ENCODE results near the gene ZNF324. TPM values are rescaled to one million over a fixed set of nuclear protein-coding genes. Genes with fewer than 3 reads are reported as not detected.

ZNF324 gene
- total and polyA plus RNA-seq, 9 of the 15 experiments (the other 6 are each of a cell fraction or from before 2014, with no cell fraction given) = 0.92 to 16.4 (median 5.3) TPM

GRCh38 chr19:58518256-58519086 is 51.6 kb downstream of the ZNF324 start (continued):
- TF ChIP-seq, protein P1, sequence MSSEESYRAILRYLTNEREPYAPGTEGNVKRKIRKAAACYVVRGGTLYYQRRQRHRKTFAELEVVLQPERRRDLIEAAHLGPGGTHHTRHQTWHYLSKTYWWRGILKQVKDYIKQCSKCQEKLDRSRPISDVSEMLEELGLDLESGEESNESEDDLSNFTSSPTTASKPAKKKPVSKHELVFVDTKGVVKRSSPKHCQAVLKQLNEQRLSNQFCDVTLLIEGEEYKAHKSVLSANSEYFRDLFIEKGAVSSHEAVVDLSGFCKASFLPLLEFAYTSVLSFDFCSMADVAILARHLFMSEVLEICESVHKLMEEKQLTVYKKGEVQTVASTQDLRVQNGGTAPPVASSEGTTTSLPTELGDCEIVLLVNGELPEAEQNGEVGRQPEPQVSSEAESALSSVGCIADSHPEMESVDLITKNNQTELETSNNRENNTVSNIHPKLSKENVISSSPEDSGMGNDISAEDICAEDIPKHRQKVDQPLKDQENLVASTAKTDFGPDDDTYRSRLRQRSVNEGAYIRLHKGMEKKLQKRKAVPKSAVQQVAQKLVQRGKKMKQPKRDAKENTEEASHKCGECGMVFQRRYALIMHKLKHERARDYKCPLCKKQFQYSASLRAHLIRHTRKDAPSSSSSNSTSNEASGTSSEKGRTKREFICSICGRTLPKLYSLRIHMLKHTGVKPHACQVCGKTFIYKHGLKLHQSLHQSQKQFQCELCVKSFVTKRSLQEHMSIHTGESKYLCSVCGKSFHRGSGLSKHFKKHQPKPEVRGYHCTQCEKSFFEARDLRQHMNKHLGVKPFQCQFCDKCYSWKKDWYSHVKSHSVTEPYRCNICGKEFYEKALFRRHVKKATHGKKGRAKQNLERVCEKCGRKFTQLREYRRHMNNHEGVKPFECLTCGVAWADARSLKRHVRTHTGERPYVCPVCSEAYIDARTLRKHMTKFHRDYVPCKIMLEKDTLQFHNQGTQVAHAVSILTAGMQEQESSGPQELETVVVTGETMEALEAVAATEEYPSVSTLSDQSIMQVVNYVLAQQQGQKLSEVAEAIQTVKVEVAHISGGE (CRISPR knock-in tag; IDR thresholded peaks at IDR 0.05) = no peak
- TF ChIP-seq HCFC1 (IDR thresholded peaks at IDR 0.05; ENCODE audit: low read depth, low read length) = no peak

DNA sequence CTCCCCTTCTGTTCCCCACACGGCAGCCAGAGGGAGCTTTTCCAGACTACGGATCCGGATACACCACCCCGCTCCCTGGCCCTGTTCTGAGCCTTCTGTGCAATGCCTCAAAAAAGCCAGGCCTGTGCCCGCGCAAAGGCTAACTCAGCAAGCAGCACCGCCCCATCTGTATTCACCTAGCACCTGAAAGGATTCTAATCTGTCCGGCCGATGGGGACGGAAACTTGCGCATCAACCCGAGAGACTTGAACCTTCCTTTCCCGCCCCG is 52.1 kb downstream of the ZNF324 start:
- no peaks in the 10 kb centered on the region for H4K20me1 ChIP-seq (replicated peaks; ENCODE audit: control insufficient read depth, insufficient read depth, low read length)
- no TSS peak for BruUV-seq (replicated peaks)
- peak overlapping the region; percentile 99 for H2AFZ ChIP-seq (ENCODE audit: low read depth, low read length)
- no peaks in the 10 kb centered on the region for H3K9me3 ChIP-seq (replicated peaks; ENCODE audit: control insufficient read depth, insufficient read depth, low read depth, low read length)
- ChIA-PET POLR2A (interaction anchor here (0.6 to 2.3 kb wide), 13 partner anchors 13 to 336 kb away, joined by 3 to 14 read pairs (median 6); partner anchors contain the start of genes CHMP2A, TRIM28, ZNF274 and ZNF837), CTCF (ENCODE audit: low intra/inter-chr PET ratio) (interaction anchor here (0.6 to 2.7 kb wide), 5 partner anchors 25 to 337 kb away, joined by 3 to 23 read pairs (median 4); partner anchors contain the start of genes TRIM28 and ZNF274)
- H3K27ac ChIP-seq (ENCODE audit: extremely low read depth, low read depth, low read length) = peak overlapping the region; percentile 92
- no peaks in the 10 kb centered on the region for H3K27me3 ChIP-seq (ENCODE audit: control insufficient read depth in 2 of 2, insufficient read depth in 2 of 2, low read length in 2 of 2)
- in situ Hi-C loops (cut with MboI) = no loop called here
- peaks cover 9 to 50% of the 10 kb centered on the region in 2 experiments for H3K4me1 ChIP-seq (replicated peaks in 1 of 2; ENCODE audit: control insufficient read depth in 2 of 2, insufficient read depth in 2 of 2, low read length in 2 of 2)
- ATAC-seq (peak; percentile 77), FAIRE-seq (peak; percentile 37), DNase-seq (ENCODE audit: extremely low read depth in 1 of 4, low spot score in 3 of 4) (peak; percentile 64 to 82 (median 75))
- peaks cover 55% of the 10 kb centered on the region for H3K79me2 ChIP-seq (ENCODE audit: control insufficient read depth, insufficient read depth, low read length)
- H3K9me1 ChIP-seq (ENCODE audit: control insufficient read depth, insufficient read depth, low read length) = peaks cover 5% of the 10 kb centered on the region
- H3K4me3 ChIP-seq = peak overlapping the region; percentile 79
- WGBS (ENCODE audit: insufficient coverage, low coverage, missing lambda C conversion rate) = 0% methylated on average over 12 of the region's 14 CpGs
- peak overlapping the region; percentile 98 for H3K4me2 ChIP-seq (ENCODE audit: insufficient read depth, low read length)
- intact Hi-C loops (cut with micrococcal nuclease) = loop anchor here (1.0 kb wide), 4 partner anchors 43 to 300 kb away; partner anchors contain the start of genes ZNF446 and ZSCAN22
- H3K9ac ChIP-seq (ENCODE audit: insufficient read depth in 1 of 2, low read depth in 2 of 2, low read length in 2 of 2) = peak overlapping the region; percentile 95 to 97
- H3K36me3 ChIP-seq (ENCODE audit: control insufficient read depth, insufficient read depth, low read length) = peaks cover 29% of the 10 kb centered on the region; the same call in 2 of the 3 replicates
- TF ChIP-seq ZBTB49 (CRISPR knock-in tag; IDR thresholded peaks at IDR 0.05; ENCODE audit: borderline replicate concordance) = 0 out of 2 replicates have a peak, but pooled peaks have one; percentile 38
- TF ChIP-seq BCLAF1 (IDR thresholded peaks at IDR 0.05; ENCODE audit: borderline replicate concordance in 1 of 2, control insufficient read depth in 1 of 2, low read depth in 2 of 2, low read length in 1 of 2) = no peak
- TF ChIP-seq ZSCAN29 (IDR thresholded peaks at IDR 0.05) = peak; percentile 93
- TF ChIP-seq RB1 (IDR thresholded peaks at IDR 0.05; ENCODE audit: low read depth) = 0 out of 2 replicates have a peak, but pooled peaks have one; percentile 21
- no peak for TF ChIP-seq NR2F6 (CRISPR knock-in tag; IDR thresholded peaks at IDR 0.05)

Measured in K562 (cell line).